Activated T-helper 1 cell treated with anti-CD3 and anti-CD28 coated beads, Interleukin-2, amount 50 U/mL, for 16 hours (primary cell): ENCODE results near the gene SPON1.
A peak's percentile ranks its signal among the peaks of the same experiment; 100 is the strongest.
"Not testable (repeated sequence)": the region's sequence is repeated elsewhere in the genome, so short reads cannot be mapped to it uniquely, and the experiment has no call there.

ENCODE experiments used
- DNase-seq, 2 donors: peaks; one replicate each; pipeline ENCODE4 v3.0.0-alpha.2; 2020; ENCODE audit warnings: low read depth in 1 of 2, low spot score in 1 of 2

SPON1 gene

DNA sequence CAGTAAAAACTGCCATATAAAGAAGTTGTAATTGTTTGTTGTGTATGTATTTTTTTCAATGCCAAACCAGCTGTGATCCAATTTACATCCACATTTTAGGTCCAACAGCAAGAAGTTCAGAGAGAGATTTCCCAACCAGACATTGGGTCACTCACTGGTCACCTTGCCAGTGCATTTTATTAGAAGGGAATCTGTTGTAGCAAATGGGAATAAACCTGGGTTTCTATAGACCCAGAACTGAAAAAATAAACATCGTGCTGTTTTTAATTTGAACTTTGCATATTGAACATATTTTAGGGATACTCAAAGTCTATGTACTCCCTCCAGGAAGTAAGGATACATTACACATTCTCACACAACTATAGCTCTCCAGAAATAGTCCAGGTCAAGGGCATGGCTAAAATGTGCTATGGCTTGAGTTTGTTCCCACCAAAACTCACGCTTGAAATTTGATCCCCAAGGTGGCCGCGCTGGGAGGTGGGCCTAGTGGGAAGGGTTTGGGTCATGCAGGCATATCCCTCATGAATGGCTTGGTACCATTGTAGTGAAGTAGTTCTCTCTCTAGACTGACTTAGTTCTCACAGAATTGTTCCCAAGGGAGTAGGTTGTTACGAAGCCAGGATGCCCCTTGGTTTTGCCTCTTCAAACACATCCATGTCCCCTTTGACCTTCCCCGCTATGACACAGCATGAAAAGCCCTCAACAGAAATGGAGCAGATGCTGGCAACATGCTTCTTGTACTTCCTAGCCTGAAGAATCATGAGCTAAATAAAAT lies 305.5 kb downstream of the SPON1 start:
- no peak for DNase-seq

DNA sequence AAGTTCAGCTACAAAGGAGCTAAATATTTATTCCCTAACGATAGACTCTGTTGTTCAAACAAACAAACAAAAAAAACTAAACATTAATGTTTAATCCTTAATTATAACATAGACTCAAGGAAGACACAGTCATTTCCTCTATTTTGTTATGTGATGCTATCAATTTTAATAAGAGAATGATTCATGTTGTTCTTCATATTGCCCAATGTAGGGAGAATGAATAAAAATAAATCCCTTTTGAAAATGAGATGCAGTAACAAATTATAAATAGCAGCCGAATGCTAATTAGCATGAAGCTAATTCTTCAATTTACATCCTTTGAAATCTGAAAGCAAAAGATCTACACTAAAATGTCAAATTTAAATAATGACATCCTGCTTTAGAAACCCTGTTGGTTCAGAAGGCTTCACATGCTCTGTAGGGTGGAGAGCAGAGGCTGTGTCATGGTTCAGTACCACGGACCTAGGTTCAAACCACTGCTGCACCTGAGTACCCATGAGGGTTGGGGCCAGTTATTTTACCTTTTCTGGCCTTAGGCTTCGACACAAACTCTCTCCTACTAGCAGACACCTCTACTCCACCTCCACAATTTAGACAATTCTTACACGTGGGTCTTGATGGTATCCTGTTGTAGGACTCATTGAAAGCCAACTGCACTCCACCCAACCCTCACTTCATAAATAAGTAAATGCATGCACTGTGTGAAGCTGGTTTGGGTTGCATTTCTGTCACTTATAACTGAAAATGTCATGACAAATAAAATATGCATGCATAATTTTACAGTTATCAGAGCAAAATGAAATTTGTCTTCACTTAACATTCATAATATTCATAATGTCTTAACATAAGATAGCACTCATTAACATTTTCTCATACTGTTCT lies 307.4 kb downstream of the SPON1 start:
- no peak for DNase-seq

DNA sequence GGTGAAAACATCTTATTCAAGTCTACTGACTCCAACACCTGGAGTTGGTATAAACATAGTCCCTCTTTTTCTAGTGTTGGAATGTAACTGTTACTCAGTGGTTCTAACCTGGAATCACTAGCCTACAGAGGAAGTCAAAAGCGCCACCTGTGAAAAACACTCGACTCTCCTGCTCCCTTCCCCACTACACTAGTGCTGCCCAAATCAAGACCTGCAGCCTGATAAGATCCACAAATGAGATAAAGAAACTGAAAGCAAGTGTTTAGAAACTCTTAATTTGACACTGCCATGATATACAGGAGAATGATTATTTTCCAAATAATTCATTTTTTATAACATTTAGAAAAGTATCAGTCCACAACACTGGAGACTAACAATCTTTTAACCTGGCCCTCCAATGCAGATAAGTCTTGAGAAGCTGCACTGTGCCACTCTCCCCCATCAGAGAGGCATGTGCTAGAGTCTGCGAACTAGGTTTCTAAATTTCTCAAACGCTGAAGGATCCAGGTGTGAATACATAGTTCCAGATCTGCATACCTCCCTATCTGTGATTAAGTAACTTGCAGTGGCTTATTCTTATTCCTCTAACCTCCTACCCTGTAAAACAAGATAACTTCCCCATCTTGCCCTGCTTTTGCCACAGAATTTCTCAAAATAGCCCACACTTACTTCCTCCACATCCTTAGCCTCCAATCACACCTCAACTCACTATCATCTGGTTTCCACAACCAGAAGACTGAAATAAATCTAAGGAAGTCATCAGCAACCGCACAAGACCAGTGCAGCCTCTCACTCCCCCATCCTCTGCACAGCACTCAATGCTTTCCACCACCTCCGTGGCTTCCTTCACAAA lies 308.4 kb downstream of the SPON1 start:
- no peak for DNase-seq

DNA sequence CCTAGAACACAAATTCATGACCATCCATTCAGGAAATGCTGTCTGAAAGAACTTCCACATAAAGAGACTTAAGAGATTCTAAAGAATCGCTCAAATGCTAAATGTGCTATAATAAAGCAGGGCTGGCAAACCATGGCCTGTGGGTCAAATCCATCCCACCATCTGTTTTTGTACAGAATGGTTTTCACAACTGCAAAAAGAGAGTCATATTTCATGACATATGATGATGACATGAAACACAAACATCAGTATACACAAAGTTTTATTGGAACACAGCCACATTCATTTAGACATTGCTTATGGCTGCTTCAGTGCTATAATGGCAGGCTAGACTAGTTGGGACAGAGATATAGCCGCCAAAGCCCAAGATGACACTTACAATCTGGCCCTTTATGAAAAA lies 311.4 kb downstream of the SPON1 start:
- DNase-seq, result no peak

DNA sequence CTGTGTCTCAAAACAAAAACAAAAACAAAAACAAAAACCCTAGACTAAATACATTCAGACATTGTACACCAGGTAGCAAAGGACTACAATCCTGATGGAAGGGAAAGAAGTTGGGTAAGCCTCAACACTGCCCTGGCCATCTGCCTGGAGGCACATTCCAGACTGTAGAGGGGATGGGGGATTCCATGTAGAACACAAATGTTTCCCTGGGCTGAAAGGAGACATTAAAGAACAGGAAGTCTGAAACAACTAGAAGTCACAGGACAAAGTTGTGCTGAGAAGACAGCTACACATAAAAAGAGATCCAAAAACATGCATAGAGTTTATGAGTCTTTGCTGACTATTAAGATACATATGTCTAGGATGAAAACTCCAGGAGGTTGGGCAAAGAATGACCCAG lies 312.6 kb downstream of the SPON1 start:
- DNase-seq, result no peak

DNA sequence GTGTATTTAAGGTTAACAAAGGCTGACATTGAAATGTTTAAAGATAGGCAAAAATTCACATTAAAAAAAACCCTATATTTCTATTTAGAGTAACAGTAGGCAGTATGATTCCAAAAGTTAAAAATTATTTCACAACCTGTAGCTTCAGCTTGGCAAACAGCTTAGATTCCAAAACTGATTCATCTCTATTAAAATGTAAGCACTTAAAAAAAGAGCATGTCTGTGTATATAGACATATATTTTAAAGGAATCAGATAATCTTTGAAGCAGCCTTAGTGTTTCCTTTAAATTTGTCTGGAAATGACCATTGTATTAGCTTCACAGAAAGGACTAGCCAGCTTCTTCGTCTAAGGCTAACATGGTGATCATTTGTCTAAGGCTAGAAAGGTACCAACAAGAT lies 316.3 kb downstream of the SPON1 start:
- not testable (repeated sequence) for DNase-seq

DNA sequence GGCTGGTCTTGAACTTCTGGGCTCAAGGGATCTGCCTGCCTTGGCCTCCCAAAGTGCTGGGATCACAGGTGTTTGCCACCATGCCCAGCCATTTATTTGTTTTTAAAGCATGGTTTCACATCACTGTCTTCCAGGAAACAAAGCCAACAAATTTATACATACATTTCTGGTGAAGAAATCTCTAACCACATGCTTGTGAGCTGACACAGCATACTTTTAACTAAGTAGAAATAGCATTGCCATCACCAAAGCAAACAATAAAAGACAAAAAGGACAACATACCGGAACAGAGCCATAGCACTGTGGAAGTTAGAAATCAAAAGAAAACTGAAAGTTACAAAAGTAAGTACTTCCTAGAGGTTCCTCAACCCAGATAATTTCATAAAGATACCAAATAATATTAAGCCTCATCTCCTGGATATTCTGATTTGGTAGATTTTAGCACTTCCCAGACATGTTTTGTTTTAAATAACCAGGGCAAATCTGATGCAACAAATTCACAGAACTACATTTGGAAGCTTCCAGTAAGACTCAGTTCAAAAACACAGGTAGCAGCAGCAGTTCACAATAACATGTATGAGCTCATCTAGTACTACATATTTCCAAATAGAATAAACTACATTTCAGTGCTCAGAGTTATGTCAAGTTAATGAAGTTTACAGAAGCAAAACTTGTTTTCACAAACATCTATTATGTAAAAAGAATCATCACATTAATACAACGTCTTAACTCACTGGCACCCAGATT lies 325.8 kb downstream of the SPON1 start:
- DNase-seq, result no peak

DNA sequence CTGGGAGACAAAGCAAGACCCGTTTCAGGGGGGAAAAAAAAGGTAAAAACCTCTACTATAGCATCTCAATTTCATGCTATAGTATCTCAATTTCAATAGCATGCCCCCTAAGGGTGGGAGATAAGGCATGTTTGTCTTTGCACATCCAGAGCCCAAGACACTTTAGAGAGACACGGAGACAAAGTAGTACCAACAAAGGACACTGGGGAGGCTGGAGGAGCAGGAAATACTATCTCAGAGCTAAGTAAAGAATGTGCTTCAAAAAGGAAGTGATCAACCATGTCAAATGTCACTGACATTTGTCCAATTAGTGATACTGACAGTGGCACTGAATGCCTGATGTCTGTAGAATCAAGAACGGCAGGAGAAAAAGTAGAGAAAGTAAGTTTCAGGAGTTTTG lies 327.9 kb downstream of the SPON1 start:
- no peak for DNase-seq

DNA sequence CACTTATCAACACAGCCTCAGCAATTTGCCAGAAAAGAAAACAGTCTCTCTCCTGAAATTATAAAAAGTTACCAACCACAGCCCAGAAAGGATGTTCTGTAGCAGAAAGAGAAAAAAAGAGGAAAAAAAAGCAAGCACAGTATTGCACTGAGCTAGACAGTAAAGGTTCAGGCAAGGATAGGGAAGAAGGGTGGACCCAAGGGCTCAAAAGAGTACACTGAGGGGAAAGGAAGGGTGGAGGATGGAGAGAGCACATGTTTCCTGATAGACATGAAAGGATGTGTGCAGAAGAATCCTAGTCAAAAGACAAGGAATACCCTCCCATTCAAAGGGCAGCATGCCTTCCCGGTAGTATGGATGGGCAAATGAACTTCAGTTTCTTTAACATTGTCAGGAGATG lies 337.4 kb downstream of the SPON1 start:
- DNase-seq, result no peak

DNA sequence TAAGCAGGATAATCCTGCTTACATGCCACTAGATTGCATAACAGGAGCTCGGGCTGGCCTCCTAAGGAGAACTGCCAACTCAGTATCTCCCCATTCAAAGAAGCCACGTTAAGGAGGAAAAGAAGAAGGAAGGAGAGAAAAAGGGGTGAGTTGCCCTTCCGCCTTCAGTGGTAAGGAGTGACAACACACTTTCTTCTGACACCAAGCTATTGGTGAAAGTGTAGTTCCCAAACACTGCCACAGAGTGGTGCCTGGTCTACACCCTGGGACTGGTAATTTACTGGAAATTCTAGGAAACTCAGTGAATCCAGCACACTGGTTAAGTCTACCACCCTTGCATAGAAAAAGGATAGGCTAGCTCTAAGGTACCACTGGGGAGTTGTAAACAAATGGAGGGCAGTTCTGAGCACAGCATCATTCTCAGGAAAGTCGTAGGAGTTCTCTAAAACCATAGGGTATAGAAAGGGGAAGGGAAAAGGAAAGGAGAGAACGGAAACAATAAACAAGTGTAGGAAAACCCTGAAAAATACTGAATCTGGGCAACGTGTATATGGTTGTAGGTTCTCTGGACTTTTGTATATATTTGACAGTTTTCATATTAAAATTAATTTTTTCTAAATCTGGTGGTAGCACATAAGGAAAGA lies 338.3 kb downstream of the SPON1 start:
- peak in 1 of 2 donors; percentile 4 for DNase-seq

DNA sequence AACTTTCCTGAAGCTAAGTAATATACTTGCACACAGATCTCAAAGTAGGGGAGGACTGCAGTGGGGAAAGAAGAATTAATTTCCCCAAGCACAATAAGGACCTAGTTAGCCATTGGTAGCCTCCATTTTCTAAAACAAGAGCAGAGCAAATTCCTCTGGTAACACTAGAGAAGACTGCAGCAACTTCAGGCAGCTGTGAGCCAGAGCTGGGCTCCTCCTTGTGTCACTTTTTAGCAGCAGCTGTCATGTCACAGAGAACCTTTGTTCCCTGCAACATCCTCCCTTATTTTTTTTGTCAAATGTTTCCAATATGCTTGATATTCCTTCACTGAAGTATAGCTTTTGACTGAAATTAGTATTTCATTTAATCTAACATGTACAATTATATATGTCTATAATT lies 342.1 kb downstream of the SPON1 start:
- no peak for DNase-seq

DNA sequence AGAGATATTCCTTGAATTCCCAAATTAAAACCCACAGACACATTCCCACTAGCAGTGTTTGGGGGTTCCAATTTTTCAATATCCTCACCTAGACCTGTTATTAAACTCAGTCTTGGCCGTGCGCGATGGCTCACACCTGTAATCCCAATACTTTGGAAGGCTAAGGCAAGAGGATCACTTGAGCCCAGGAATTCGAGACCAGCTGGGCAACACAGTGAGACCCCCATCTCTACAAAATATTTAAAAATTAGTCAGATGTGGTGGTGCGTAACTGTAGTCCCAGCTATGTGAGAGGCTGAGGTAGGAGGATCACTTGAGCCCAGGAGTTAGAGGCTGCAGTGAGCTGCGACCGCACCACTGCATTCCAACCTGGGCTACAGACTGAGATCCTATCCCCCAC lies 343.1 kb downstream of the SPON1 start:
- no peak for DNase-seq

DNA sequence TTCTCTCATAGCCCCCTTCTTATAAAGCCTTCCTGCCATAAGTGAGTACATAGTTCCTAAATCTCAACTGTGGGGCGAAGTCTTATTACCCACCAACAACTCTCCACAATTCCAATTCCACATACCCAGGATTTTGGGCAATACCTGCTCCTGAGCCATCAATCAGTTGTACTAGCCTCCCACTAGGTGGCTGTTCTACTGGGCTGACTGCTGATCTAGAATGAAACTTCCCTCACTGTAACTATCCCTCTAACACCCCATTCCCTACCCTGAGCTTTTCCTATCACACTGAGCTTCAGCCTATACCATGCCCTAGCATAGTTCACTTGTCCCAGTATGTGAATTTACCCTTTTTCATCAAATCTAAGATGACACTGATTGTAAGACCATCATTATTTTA lies 344.0 kb downstream of the SPON1 start:
- no peak for DNase-seq

DNA sequence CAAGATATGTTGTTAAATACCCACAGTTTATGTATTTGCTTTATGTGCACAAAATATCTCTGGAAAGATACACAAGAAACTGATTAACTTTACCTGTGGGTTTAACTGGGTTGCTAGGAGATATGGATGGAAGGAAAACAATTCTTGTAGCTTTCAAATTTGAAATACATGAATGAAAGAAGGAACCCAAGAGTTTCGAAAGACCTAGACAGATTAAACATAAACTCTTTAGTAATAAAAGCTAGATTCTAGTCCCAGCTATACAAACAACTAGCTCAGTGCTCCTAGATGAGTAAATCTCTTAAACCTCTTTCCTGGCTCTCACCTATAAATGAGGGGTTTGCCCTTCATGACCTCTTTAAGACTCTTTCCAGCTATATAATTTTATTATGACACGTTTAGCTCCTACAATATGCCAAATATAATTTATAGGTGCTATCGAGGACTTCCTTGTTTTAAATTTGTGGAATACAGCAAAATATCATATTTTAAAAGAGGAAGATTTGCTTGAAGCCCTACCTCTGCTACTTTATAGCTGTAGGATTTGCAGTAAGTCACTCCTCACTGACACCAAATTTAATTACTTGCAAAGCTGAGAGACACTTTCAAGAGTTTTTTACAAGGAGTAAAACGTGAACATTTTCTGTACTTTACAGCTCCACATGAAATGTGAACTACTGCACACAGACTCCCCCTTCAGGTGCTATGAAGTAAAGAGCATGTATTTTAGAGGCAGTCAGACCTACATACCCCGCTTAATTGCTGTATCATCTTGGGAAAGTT lies 345.8 kb downstream of the SPON1 start:
- DNase-seq, result no peak

DNA sequence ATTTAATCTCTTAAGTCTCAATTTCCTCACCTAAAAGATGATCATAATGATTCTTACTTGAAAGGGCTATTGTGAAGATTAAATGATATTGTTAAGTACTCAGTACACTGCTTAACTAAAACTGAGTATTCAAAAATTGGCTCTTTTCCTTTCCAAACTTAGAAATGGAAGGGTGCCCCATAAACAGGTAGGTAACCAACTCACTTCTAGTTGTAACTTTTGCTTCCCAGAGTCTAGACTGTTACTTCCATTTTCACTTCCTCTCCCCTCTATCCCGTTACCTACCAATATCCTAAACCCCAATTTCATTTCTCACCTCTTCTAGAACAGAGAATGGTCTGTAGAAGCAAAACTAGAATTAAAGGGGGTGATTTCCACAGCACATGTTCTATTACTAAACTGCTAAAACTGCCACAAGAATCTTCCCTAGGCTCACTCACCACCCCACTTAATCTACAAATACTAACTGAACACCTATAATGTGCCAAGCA lies 346.4 kb downstream of the SPON1 start:
- no peak for DNase-seq

DNA sequence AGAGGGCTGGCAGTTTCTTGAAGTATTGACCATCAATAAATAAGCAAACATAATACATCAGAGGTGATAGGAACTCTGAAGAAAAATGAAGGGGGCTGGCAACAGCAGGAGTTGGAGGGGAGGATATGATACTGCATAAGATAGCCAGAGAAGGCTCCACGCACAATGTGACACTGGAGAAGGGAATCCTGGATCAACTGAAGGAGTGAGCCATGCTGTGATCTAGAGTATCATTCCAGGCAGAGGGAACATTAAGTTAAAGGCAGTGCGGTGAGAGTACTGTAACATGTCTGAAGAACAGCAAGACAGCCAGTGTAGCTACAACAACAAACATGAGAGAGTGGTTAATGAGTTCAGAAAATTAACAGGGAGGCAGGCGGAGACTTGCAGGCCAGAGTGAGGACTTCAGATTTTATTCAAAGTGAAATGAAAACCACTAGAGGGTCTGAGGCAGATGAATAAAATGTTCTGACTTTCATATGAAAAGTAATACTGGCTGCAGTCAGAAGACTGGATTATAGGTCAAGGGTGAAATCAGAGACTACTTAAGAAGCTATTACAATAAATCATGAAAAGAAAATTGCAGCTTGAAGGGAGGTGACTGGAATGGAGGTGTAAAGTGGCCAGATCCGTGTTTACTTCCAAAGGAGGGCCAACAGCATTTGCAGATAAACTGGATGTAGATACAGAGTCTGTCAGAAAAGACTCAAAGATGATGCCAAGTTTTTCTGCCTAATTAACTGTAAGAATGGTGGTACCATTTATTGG lies 347.1 kb downstream of the SPON1 start:
- no peak for DNase-seq

DNA sequence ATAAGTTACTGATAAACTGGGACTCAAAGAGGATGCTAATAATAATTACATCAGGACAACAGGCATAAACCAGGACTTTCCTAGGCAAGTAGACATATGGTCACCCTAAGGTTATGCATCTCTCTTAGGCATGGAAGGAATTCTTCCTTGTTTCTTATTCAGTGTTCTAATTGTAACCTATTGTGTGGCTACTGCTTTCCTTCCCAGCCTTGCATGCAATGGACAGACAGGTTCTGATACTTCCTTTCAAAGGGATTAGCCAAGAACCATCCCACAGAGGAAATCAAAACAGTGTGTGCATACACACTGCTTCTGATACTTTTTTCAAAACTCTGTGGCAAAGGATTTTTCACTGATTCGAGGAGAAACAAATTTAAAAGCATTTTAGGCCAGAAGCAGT lies 348.2 kb downstream of the SPON1 start:
- no peak for DNase-seq

DNA sequence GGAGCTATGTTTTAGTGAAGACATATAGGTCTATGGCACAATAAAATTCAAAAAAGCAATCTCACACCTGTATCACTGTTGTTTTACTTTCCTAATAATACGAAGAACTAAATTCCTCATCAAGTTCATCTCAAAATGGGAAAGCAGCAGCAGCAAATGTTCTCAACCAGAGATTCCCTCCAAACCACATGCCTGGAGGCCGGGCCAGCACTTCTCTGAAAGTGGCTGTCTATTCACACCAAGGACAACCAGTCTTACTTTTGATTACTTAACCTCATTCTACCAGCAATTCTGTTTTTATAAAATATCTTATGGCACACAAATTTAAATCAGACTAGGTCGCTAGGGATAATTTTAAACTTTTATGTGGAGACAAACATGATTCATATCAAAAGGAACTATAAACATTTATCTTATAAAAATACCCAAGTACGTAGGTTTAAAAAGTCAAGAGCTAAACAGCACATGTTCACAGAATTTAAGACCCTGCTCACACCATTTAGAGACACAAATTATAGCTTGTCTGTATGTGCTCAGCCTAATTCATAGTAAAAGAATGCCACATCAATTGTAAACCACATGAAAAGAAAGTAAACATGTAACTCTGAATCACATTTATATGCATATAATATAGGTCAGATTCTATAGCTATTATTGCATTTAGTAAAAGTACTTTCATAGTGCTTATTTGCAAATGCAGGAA lies 350.4 kb downstream of the SPON1 start:
- DNase-seq, result no peak
